ENCODE results near the gene ADCY7.
"Not testable (repeated sequence)": the region's sequence is repeated elsewhere in the genome, so short reads cannot be mapped to it uniquely, and the experiment has no call there.

The ADCY7 gene

GRCh38 chr16:50335196-50335958 lies 69.0 kb downstream of the ADCY7 start:
- DNase-seq, result peak in 2 of 3 donors; percentile 55 to 57
- Histone ChIP-seq H3K27ac (ENCODE audit: insufficient read depth in 1 of 2, low read depth in 1 of 2, low read length in 2 of 2, poor library complexity in 1 of 2, severe bottlenecking in 2 of 2) (peak overlapping the region in 1 of 2 experiments; percentile 56), H3K4me1 (ENCODE audit: control extremely low read depth in 1 of 4, control insufficient read depth in 4 of 4, insufficient read depth in 4 of 4, low read length in 3 of 4) (peaks cover 0 to 17% (median 0%) of the 10 kb centered on the region in 4 experiments), H3K36me3 (ENCODE audit: control insufficient read depth in 4 of 4, insufficient read depth in 4 of 4, low read length in 3 of 4) (peaks cover 13 to 51% (median 35%) of the 10 kb centered on the region in 4 experiments), H3K4me3 (ENCODE audit: control insufficient read depth in 1 of 7, extremely low read depth in 1 of 7, insufficient read depth in 4 of 7, low read depth in 2 of 7, low read length in 6 of 7) (no peak overlapping the region), H3K9me3 (ENCODE audit: control extremely low read depth in 1 of 5, control insufficient read depth in 4 of 5, insufficient read depth in 2 of 5, low read depth in 1 of 5, low read length in 4 of 5) (peaks cover 0 to 2% (median 0%) of the 10 kb centered on the region in 5 experiments), H3K27me3 (replicated peaks in 2 of 5; ENCODE audit: control insufficient read depth in 4 of 5, insufficient read depth in 5 of 5, low read length in 4 of 5) (no peaks in the 10 kb centered on the region)
- ChIA-PET CTCF (no interaction called here), POLR2A (no interaction called here)
- WGBS (ENCODE audit: insufficient coverage), result 52% methylated on average over 5 of the region's 8 CpGs

DNA sequence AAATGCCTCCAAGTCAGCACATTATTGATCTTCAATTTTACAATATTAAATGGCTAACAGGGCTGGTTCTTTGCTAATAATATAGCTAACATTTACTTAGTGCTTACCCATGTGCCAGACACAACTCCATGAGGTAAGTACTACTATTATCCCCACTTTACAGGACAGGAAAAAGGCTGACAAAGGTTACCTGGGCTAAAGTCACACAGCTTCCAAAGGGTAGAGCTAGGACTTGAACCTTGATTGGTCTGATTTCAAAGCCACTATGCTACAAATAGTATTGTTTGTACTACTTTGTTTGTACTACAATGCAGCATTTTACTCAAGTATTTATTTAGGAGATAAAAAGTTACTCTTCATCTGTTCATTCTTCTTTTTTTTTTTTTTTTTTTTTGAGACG lies 70.5 kb downstream of the ADCY7 start:
- peaks cover 12 to 55% (median 40%) of the 10 kb centered on the region in 4 experiments for H3K36me3 ChIP-seq (ENCODE audit: control insufficient read depth in 4 of 4, insufficient read depth in 4 of 4, low read length in 3 of 4)
- no CpG with 5 or more reads among the region's 1 CpG for WGBS (ENCODE audit: insufficient coverage)
- no peak overlapping the region for H3K4me3 ChIP-seq (ENCODE audit: control insufficient read depth in 1 of 7, extremely low read depth in 1 of 7, insufficient read depth in 4 of 7, low read depth in 2 of 7, low read length in 6 of 7)
- ChIA-PET CTCF (interaction anchor here (0.7 to 1.3 kb wide), 2 partner anchors 9 to 329 kb away, joined by 3 to 5 read pairs; no protein-coding TSS in a partner anchor), POLR2A (no interaction called here)
- no peak overlapping the region for H3K27ac ChIP-seq (ENCODE audit: insufficient read depth in 1 of 2, low read depth in 1 of 2, low read length in 2 of 2, poor library complexity in 1 of 2, severe bottlenecking in 2 of 2)
- H3K4me1 ChIP-seq (ENCODE audit: control extremely low read depth in 1 of 4, control insufficient read depth in 4 of 4, insufficient read depth in 4 of 4, low read length in 3 of 4), result peaks cover 0 to 15% (median 0%) of the 10 kb centered on the region in 4 experiments
- H3K27me3 ChIP-seq (replicated peaks in 2 of 5; ENCODE audit: control insufficient read depth in 4 of 5, insufficient read depth in 5 of 5, low read length in 4 of 5), result no peaks in the 10 kb centered on the region
- no peak for DNase-seq
- H3K9me3 ChIP-seq (ENCODE audit: control extremely low read depth in 1 of 5, control insufficient read depth in 4 of 5, insufficient read depth in 2 of 5, low read depth in 1 of 5, low read length in 4 of 5), result peaks cover 0 to 2% (median 0%) of the 10 kb centered on the region in 5 experiments

DNA sequence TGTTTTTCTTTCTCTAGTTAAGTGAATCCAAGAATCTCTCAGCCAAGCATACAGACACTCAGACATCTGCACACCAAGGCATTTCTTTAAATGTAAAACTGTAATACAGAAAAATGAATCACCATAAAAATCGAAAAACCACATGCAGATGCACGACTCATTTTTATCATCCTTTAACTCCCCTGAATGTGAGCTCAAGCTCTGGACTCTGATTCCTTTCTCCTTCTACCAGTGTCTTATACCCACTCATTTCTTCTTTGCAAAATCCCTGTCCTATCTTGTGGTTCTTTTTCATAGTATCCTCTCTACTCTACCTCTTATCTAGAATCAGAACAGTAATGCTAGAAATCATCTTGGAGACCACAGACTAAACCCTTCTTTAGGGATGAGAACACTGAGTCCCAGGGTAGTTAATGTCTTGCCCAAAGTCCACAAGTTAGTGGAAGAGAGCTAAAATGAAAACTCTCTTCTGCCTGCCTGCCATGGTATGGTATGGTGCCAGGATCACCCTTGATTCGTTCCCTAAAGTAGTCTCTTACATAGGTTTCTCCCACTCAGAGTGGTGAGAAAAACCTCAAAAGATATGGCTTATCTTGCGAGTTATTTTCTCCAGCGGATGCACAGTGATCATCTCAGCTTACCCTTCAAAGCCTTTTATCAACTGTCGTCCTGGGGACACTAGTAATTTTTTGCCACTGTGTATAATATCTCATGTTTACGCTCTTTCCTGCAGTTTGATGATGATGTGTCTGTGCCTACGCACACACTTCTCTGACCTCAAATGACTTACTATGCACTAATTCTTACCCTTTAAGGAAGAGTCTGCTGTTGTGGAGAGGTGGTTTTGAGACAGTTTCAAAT lies 72.2 kb downstream of the ADCY7 start:
- Histone ChIP-seq H3K27me3 (replicated peaks in 2 of 5; ENCODE audit: control insufficient read depth in 4 of 5, insufficient read depth in 5 of 5, low read length in 4 of 5) (no peaks in the 10 kb centered on the region), H3K27ac (ENCODE audit: insufficient read depth in 1 of 2, low read depth in 1 of 2, low read length in 2 of 2, poor library complexity in 1 of 2, severe bottlenecking in 2 of 2) (peak overlapping the region in 1 of 2 experiments; percentile 32), H3K36me3 (ENCODE audit: control insufficient read depth in 4 of 4, insufficient read depth in 4 of 4, low read length in 3 of 4) (peaks cover 17 to 58% (median 41%) of the 10 kb centered on the region in 4 experiments), H3K4me3 (ENCODE audit: control insufficient read depth in 1 of 7, extremely low read depth in 1 of 7, insufficient read depth in 4 of 7, low read depth in 2 of 7, low read length in 6 of 7) (no peak overlapping the region), H3K4me1 (ENCODE audit: control extremely low read depth in 1 of 4, control insufficient read depth in 4 of 4, insufficient read depth in 4 of 4, low read length in 3 of 4) (peaks cover 0 to 15% (median 0%) of the 10 kb centered on the region in 4 experiments), H3K9me3 (ENCODE audit: control extremely low read depth in 1 of 5, control insufficient read depth in 4 of 5, insufficient read depth in 2 of 5, low read depth in 1 of 5, low read length in 4 of 5) (no peaks in the 10 kb centered on the region)
- WGBS (ENCODE audit: insufficient coverage), result 93% methylated on average over 5 of the region's 8 CpGs
- peak in 2 of 3 donors; percentile 35 to 58 for DNase-seq
- ChIA-PET POLR2A (no interaction called here), CTCF (interaction anchor here (0.7 to 1.4 kb wide), 7 partner anchors 10 to 327 kb away, joined by 3 to 6 read pairs (median 4); no protein-coding TSS in a partner anchor)

- DNase-seq, result no peak
- CTCF ChIA-PET, result interaction anchor here (0.9 to 2.2 kb wide), 2 partner anchors 13 to 16 kb away, joined by 3 to 5 read pairs; no protein-coding TSS in a partner anchor
- peaks cover 12 to 56% (median 36%) of the 10 kb centered on the region in 4 experiments for H3K36me3 ChIP-seq (ENCODE audit: control insufficient read depth in 4 of 4, insufficient read depth in 4 of 4, low read length in 3 of 4)
Observed at GRCh38 chr16:50340578-50340977, 74.2 kb downstream of the ADCY7 start.

GRCh38 chr16:50343566-50343965 lies 77.2 kb downstream of the ADCY7 start:
- CTCF ChIA-PET, result interaction anchor here (1.3 to 1.6 kb wide), 2 partner anchors 10 to 11 kb away, joined by 4 to 5 read pairs; no protein-coding TSS in a partner anchor
- H3K4me1 ChIP-seq (ENCODE audit: control extremely low read depth in 1 of 4, control insufficient read depth in 4 of 4, insufficient read depth in 4 of 4, low read length in 3 of 4); H3K27ac ChIP-seq (ENCODE audit: insufficient read depth in 1 of 2, low read depth in 1 of 2, low read length in 2 of 2, poor library complexity in 1 of 2, severe bottlenecking in 2 of 2); H3K27me3 ChIP-seq (replicated peaks in 2 of 5; ENCODE audit: control insufficient read depth in 4 of 5, insufficient read depth in 5 of 5, low read length in 4 of 5); H3K9me3 ChIP-seq (ENCODE audit: control extremely low read depth in 1 of 5, control insufficient read depth in 4 of 5, insufficient read depth in 2 of 5, low read depth in 1 of 5, low read length in 4 of 5); H3K4me3 ChIP-seq (ENCODE audit: control insufficient read depth in 1 of 7, extremely low read depth in 1 of 7, insufficient read depth in 4 of 7, low read depth in 2 of 7, low read length in 6 of 7); DNase-seq; POLR2A ChIA-PET: not testable (repeated sequence)
- peaks cover 7 to 45% (median 28%) of the 10 kb centered on the region in 4 experiments for H3K36me3 ChIP-seq (ENCODE audit: control insufficient read depth in 4 of 4, insufficient read depth in 4 of 4, low read length in 3 of 4)
- 100% methylated on average over 4 of the region's 8 CpGs for WGBS (ENCODE audit: insufficient coverage)

More at GRCh38 chr16:50340578-50340977, 74.2 kb downstream of the ADCY7 start:
- 100% methylated on average over 1 of the region's 2 CpGs for WGBS (ENCODE audit: insufficient coverage)
- H3K9me3 ChIP-seq (ENCODE audit: control extremely low read depth in 1 of 5, control insufficient read depth in 4 of 5, insufficient read depth in 2 of 5, low read depth in 1 of 5, low read length in 4 of 5), result no peaks in the 10 kb centered on the region
- POLR2A ChIA-PET, result no interaction called here
- H3K27ac ChIP-seq (ENCODE audit: insufficient read depth in 1 of 2, low read depth in 1 of 2, low read length in 2 of 2, poor library complexity in 1 of 2, severe bottlenecking in 2 of 2), result no peak overlapping the region
- H3K27me3 ChIP-seq (replicated peaks in 2 of 5; ENCODE audit: control insufficient read depth in 4 of 5, insufficient read depth in 5 of 5, low read length in 4 of 5), result no peaks in the 10 kb centered on the region
- H3K4me1 ChIP-seq (ENCODE audit: control extremely low read depth in 1 of 4, control insufficient read depth in 4 of 4, insufficient read depth in 4 of 4, low read length in 3 of 4), result peaks cover 0 to 4% (median 0%) of the 10 kb centered on the region in 4 experiments
- H3K4me3 ChIP-seq (ENCODE audit: control insufficient read depth in 1 of 7, extremely low read depth in 1 of 7, insufficient read depth in 4 of 7, low read depth in 2 of 7, low read length in 6 of 7), result no peak overlapping the region

GRCh38 chr16:50345210-50345609 lies 78.9 kb downstream of the ADCY7 start:
- 80% methylated on average over 1 of the region's 2 CpGs for WGBS (ENCODE audit: insufficient coverage)
- DNase-seq; H3K9me3 ChIP-seq (ENCODE audit: control extremely low read depth in 1 of 5, control insufficient read depth in 4 of 5, insufficient read depth in 2 of 5, low read depth in 1 of 5, low read length in 4 of 5); H3K4me1 ChIP-seq (ENCODE audit: control extremely low read depth in 1 of 4, control insufficient read depth in 4 of 4, insufficient read depth in 4 of 4, low read length in 3 of 4); H3K27ac ChIP-seq (ENCODE audit: insufficient read depth in 1 of 2, low read depth in 1 of 2, low read length in 2 of 2, poor library complexity in 1 of 2, severe bottlenecking in 2 of 2); POLR2A ChIA-PET; H3K4me3 ChIP-seq (ENCODE audit: control insufficient read depth in 1 of 7, extremely low read depth in 1 of 7, insufficient read depth in 4 of 7, low read depth in 2 of 7, low read length in 6 of 7); H3K27me3 ChIP-seq (replicated peaks in 2 of 5; ENCODE audit: control insufficient read depth in 4 of 5, insufficient read depth in 5 of 5, low read length in 4 of 5): not testable (repeated sequence)
- H3K36me3 ChIP-seq (ENCODE audit: control insufficient read depth in 4 of 4, insufficient read depth in 4 of 4, low read length in 3 of 4), result peaks cover 13 to 45% (median 25%) of the 10 kb centered on the region in 4 experiments
- CTCF ChIA-PET, result interaction anchor here (1.6 kb wide), 1 partner anchor 9 kb away, joined by 4 read pairs; no protein-coding TSS in a partner anchor

Data from common myeloid progenitor, CD34-positive (primary cell).